Activated CD8-positive, alpha-beta memory T cell treated with anti-CD3 and anti-CD28 coated beads, Interleukin-2, amount 50 U/mL, for 48 hours (primary cell): ENCODE results near the gene CMTM8.

ENCODE experiments used
- DNase-seq: peaks from one replicate; pipeline ENCODE4 v3.0.0-alpha.2; 2020

Gene CMTM8

GRCh38 chr3:32236377-32236776, 2.1 kb upstream of the CMTM8 start:
- no peak for DNase-seq

GRCh38 chr3:32237670-32238452, 619 bp upstream of the CMTM8 start:
- DNase-seq: no peak

GRCh38 chr3:32239307-32240158, 1.1 kb downstream of the CMTM8 start:
- DNase-seq: peak; percentile 59

GRCh38 chr3:32240159-32240545, 1.7 kb downstream of the CMTM8 start:
- peak; percentile 54 for DNase-seq

- DNase-seq: no peak
Measured at GRCh38 chr3:32241100-32241499, 2.6 kb downstream of the CMTM8 start.

- no peak for DNase-seq
Measured at GRCh38 chr3:32243519-32243918, 5.0 kb downstream of the CMTM8 start.

- no peak for DNase-seq
Measured at GRCh38 chr3:32245200-32245599, 6.7 kb downstream of the CMTM8 start.

- DNase-seq: no peak
Measured at GRCh38 chr3:32246079-32246675, 7.7 kb downstream of the CMTM8 start.

GRCh38 chr3:32249184-32249782, 10.8 kb downstream of the CMTM8 start:
- no peak for DNase-seq

GRCh38 chr3:32254268-32254667, 15.8 kb downstream of the CMTM8 start:
- no peak for DNase-seq

- no peak for DNase-seq
Measured at GRCh38 chr3:32255345-32255744, 16.9 kb downstream of the CMTM8 start.

- DNase-seq: no peak
Measured at GRCh38 chr3:32256206-32256605, 17.7 kb downstream of the CMTM8 start.

- no peak for DNase-seq
Measured at GRCh38 chr3:32257042-32257441, 18.6 kb downstream of the CMTM8 start.

- DNase-seq: no peak
Measured at GRCh38 chr3:32257641-32258438, 19.4 kb downstream of the CMTM8 start.

- DNase-seq: no peak
Measured at GRCh38 chr3:32258869-32259268, 20.4 kb downstream of the CMTM8 start.

GRCh38 chr3:32261545-32261944, 23.1 kb downstream of the CMTM8 start:
- no peak for DNase-seq

- no peak for DNase-seq
Measured at GRCh38 chr3:32262201-32262600, 23.7 kb downstream of the CMTM8 start.

- no peak for DNase-seq
Measured at GRCh38 chr3:32274306-32274705, 35.8 kb downstream of the CMTM8 start.

GRCh38 chr3:32275506-32275905, 37.0 kb downstream of the CMTM8 start:
- DNase-seq: no peak

- no peak for DNase-seq
Measured at GRCh38 chr3:32276279-32276841, 37.9 kb downstream of the CMTM8 start.

GRCh38 chr3:32278714-32279113, 40.2 kb downstream of the CMTM8 start:
- no peak for DNase-seq

- no peak for DNase-seq
Measured at GRCh38 chr3:32280262-32280910, 41.9 kb downstream of the CMTM8 start.
